T follicular helper cell (primary cell): ENCODE measurements around the gene PPP2R2C.

Experiments used
- DNase-seq: peaks from one replicate; pipeline ENCODE4 v3.0.0-alpha.2; 2020; ENCODE audit warnings: low read depth

Gene PPP2R2C

GRCh38 chr4:6282314-6282771 lies 190.1 kb downstream of the PPP2R2C start:
- no peak for DNase-seq

DNA sequence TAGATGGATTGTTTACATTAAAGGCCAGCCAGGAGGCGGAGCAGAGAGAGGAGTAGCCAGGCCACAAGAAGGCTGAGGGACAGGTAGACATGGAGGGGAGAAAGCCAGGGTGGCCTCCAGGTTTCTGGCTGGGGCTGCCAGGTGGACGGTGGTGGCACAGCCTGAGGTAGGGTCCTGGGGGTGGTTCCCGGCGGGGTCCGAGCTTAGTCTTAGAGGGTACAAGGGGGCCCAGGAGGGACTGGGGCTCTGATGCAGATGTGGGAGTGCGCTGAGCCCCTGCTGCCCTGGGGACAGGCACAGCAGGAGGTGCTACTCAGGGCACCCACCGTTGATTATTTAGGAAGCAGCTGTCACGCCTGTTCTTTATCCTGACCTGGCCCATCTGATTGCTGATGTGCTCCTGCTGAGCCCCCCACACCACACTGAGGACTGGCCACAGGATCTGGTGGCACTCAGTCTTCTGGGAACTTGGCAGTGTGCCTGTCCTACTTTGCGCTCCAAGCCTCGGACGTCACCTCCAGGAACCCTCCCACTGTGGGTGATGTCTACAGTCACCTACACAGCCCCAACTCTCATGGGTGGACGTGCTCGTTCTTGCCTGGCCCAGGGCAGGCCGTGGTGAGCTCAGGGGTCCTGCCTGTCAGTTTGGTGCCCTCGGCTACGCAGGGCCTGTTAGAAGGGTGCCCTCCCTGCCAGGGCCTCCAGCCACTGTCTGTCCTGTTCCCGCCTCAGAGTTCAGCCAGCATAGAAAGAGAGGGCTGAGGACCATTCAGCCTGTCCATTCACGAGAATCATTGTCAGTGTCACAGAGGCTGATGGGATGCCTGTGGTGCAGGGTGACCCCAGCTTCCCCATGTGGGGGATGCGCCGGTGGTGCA lies 190.7 kb downstream of the PPP2R2C start:
- DNase-seq, result no peak

- no peak for DNase-seq
These were observed 191.9 kb downstream of the PPP2R2C start for GRCh38 chr4:6280365-6280996.

- DNase-seq, result no peak
These were observed 192.7 kb downstream of the PPP2R2C start for GRCh38 chr4:6279582-6280289.

GRCh38 chr4:6278801-6279197 lies 193.6 kb downstream of the PPP2R2C start:
- DNase-seq, result no peak

GRCh38 chr4:6277935-6278800 lies 194.2 kb downstream of the PPP2R2C start:
- no peak for DNase-seq

- no peak for DNase-seq
These were observed 195.1 kb downstream of the PPP2R2C start for GRCh38 chr4:6277139-6277802.

DNA sequence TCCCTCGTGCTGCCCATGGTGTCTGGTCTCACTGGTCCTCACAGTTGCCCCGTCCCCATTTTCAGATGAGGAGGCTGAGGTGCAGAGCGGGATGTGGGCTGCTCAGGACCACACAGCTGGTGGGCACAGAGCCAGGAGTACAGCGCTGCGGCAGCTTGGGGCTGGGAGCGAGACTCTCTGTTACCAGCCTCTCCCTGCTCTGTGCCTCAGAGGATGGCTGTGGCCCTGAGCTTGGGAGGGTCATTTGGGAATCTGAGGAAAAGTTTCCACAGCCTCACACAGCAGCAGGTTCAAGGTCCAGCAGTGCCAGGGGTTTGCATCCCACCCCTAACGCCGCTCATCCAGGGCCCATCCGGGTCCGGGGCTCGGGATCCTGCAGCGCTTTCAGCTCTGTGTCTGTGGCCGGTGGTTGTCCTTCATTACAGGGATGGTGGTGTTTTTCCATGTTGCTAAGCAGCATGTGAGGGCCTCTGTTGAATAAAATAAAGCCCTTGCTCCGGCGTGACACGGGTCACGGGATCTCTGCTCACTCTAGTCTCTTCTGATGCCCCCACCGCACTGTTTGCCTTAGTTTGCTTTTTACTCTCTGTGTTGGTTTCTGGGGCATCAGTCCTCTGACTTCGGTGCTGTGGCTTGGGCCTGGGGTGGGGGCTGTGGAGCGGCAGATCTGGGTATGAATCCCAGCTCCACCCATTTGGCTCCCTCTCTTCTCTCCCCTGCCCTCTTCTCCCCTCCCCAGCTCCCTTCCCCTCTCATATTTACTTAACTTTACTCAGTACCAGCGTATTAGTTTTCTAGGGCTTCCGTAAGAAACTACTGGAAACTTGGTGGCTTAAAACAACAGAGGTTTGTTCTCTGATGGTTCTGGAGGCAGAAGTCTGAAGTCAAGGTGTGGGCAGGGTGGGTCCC lies 196.3 kb downstream of the PPP2R2C start:
- no peak for DNase-seq

GRCh38 chr4:6275351-6275750 lies 197.1 kb downstream of the PPP2R2C start:
- DNase-seq, result no peak

GRCh38 chr4:6273661-6273990 lies 198.8 kb downstream of the PPP2R2C start:
- DNase-seq, result no peak

DNA sequence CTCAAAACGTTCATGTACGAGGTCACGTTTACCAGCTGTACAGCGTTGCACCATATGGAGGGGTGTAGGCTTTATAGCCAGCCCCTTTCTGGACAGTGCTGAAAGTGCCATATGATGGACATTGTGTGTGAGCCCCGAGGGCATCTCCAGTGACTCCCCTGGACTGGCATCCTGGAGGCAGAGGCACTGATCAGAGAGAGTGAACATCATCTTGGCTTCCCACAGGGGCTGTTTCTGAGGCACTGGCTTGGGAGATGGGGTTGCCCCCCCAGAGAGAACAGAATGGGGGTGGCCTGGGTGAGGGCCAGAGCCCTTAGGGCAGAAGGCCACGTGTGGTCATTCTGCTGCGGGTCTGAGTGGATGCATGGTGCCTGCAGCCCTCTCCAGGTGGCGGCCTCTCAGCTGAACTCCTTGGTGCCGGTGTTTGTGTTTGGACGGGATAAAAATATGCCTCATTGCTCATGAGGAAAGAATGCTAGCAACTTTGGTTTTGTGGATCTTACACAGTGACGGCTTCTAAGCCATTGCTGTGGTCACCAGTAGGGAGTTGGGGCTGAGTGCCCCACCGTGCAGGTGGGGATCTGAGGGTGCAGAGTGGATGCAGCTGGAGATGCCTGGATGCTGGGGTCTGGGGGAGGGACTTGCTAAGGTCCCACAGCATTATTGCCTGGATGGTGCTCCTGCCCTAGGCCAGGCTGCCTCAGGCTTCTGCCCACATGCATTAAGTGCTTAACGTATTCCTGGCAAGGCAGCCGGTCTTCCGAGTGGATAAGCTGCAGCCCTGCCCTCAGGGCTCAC lies 199.4 kb downstream of the PPP2R2C start:
- DNase-seq, result no peak

GRCh38 chr4:6271701-6272465 lies 200.5 kb downstream of the PPP2R2C start:
- DNase-seq, result no peak

GRCh38 chr4:6271206-6271605 lies 201.2 kb downstream of the PPP2R2C start:
- DNase-seq, result no peak

- no peak for DNase-seq
These were observed 201.7 kb downstream of the PPP2R2C start for GRCh38 chr4:6270636-6271121.
